ENCODE results near the gene CYTH3. TPM values are rescaled to one million over a fixed set of nuclear protein-coding genes. Genes with fewer than 3 reads are reported as not detected.
A peak's percentile ranks its signal among the peaks of the same experiment; 100 is the strongest.
"Not testable (repeated sequence)": the region's sequence is repeated elsewhere in the genome, so short reads cannot be mapped to it uniquely, and the experiment has no call there.

CYTH3 gene
- total RNA-seq, 1 donor: 89.4 TPM

GRCh38 chr7:6234384-6234783 is 38.0 kb downstream of the CYTH3 start:
- Histone ChIP-seq H3K79me2 (ENCODE audit: insufficient read depth, low read length) (peaks cover 97% of the 10 kb centered on the region), H4K20me1 (ENCODE audit: insufficient read depth, low read length) (peaks cover 32% of the 10 kb centered on the region), H3K27me3 (ENCODE audit: insufficient read depth, low read length) (no peaks in the 10 kb centered on the region), H3K4me2 (ENCODE audit: insufficient read depth, low read length) (no peak overlapping the region), H2AFZ (ENCODE audit: low read length) (no peak overlapping the region), H3K9me3 (ENCODE audit: low read depth, low read length) (no peaks in the 10 kb centered on the region), H3K36me3 (ENCODE audit: insufficient read depth, low read length) (no peaks in the 10 kb centered on the region), H3K4me1 (ENCODE audit: insufficient read depth, low read length) (peaks cover 7% of the 10 kb centered on the region), H3K27ac (ENCODE audit: low read depth, low read length) (no peak overlapping the region), H3K4me3 (ENCODE audit: insufficient read depth, low read length) (no peak overlapping the region)
- TF ChIP-seq CTCF (IDR thresholded peaks at IDR 0.05; ENCODE audit: extremely low read depth, low read depth, low read length): no peak
- DNase-seq (ENCODE audit: insufficient read length, low spot score, missing footprints): no peak

GRCh38 chr7:6232534-6232933 is 39.9 kb downstream of the CYTH3 start:
- H4K20me1 ChIP-seq (ENCODE audit: insufficient read depth, low read length): peaks cover 32% of the 10 kb centered on the region
- H3K27ac ChIP-seq (ENCODE audit: low read depth, low read length): no peak overlapping the region
- no peaks in the 10 kb centered on the region for H3K9me3 ChIP-seq (ENCODE audit: low read depth, low read length)
- no peak overlapping the region for H2AFZ ChIP-seq (ENCODE audit: low read length)
- no peak overlapping the region for H3K4me3 ChIP-seq (ENCODE audit: insufficient read depth, low read length)
- H3K36me3 ChIP-seq (ENCODE audit: insufficient read depth, low read length): no peaks in the 10 kb centered on the region
- H3K27me3 ChIP-seq (ENCODE audit: insufficient read depth, low read length): no peaks in the 10 kb centered on the region
- H3K4me2 ChIP-seq (ENCODE audit: insufficient read depth, low read length): peak overlapping the region; percentile 16
- H3K4me1 ChIP-seq (ENCODE audit: insufficient read depth, low read length): peaks cover 24% of the 10 kb centered on the region
- H3K79me2 ChIP-seq (ENCODE audit: insufficient read depth, low read length): peaks cover 96% of the 10 kb centered on the region
- no peak for TF ChIP-seq CTCF (IDR thresholded peaks at IDR 0.05; ENCODE audit: extremely low read depth, low read depth, low read length)
- peak; percentile 79 for DNase-seq (ENCODE audit: insufficient read length, low spot score, missing footprints)

GRCh38 chr7:6232116-6232515 is 40.3 kb downstream of the CYTH3 start:
- no peak for TF ChIP-seq CTCF (IDR thresholded peaks at IDR 0.05; ENCODE audit: extremely low read depth, low read depth, low read length)
- Histone ChIP-seq H3K9me3 (ENCODE audit: low read depth, low read length) (no peaks in the 10 kb centered on the region), H3K4me1 (ENCODE audit: insufficient read depth, low read length) (peaks cover 28% of the 10 kb centered on the region), H3K4me2 (ENCODE audit: insufficient read depth, low read length) (peak overlapping the region; percentile 16), H3K27me3 (ENCODE audit: insufficient read depth, low read length) (no peaks in the 10 kb centered on the region), H3K27ac (ENCODE audit: low read depth, low read length) (no peak overlapping the region), H3K36me3 (ENCODE audit: insufficient read depth, low read length) (no peaks in the 10 kb centered on the region), H3K79me2 (ENCODE audit: insufficient read depth, low read length) (peaks cover 96% of the 10 kb centered on the region), H2AFZ (ENCODE audit: low read length) (no peak overlapping the region), H3K4me3 (ENCODE audit: insufficient read depth, low read length) (no peak overlapping the region), H4K20me1 (ENCODE audit: insufficient read depth, low read length) (peaks cover 32% of the 10 kb centered on the region)
- DNase-seq (ENCODE audit: insufficient read length, low spot score, missing footprints): no peak

- no peak overlapping the region for H3K4me2 ChIP-seq (ENCODE audit: insufficient read depth, low read length)
- no peak overlapping the region for H3K27ac ChIP-seq (ENCODE audit: low read depth, low read length)
- H3K79me2 ChIP-seq (ENCODE audit: insufficient read depth, low read length): peaks cover 94% of the 10 kb centered on the region
Observed at GRCh38 chr7:6231184-6231583, 41.2 kb downstream of the CYTH3 start.

GRCh38 chr7:6229284-6229683 is 43.1 kb downstream of the CYTH3 start:
- H3K27me3 ChIP-seq (ENCODE audit: insufficient read depth, low read length); H3K4me3 ChIP-seq (ENCODE audit: insufficient read depth, low read length); DNase-seq (ENCODE audit: insufficient read length, low spot score, missing footprints); H3K9me3 ChIP-seq (ENCODE audit: low read depth, low read length); H3K4me2 ChIP-seq (ENCODE audit: insufficient read depth, low read length); H2AFZ ChIP-seq (ENCODE audit: low read length); H3K36me3 ChIP-seq (ENCODE audit: insufficient read depth, low read length): not testable (repeated sequence)
- peaks cover 33% of the 10 kb centered on the region for H4K20me1 ChIP-seq (ENCODE audit: insufficient read depth, low read length)
- H3K79me2 ChIP-seq (ENCODE audit: insufficient read depth, low read length): peaks cover 94% of the 10 kb centered on the region
- H3K4me1 ChIP-seq (ENCODE audit: insufficient read depth, low read length): peaks cover 32% of the 10 kb centered on the region
- peak overlapping the region; percentile 36 for H3K27ac ChIP-seq (ENCODE audit: low read depth, low read length)

More at GRCh38 chr7:6231184-6231583, 41.2 kb downstream of the CYTH3 start:
- H3K27me3 ChIP-seq (ENCODE audit: insufficient read depth, low read length): no peaks in the 10 kb centered on the region
- H3K9me3 ChIP-seq (ENCODE audit: low read depth, low read length): no peaks in the 10 kb centered on the region
- DNase-seq (ENCODE audit: insufficient read length, low spot score, missing footprints): no peak
- H2AFZ ChIP-seq (ENCODE audit: low read length): no peak overlapping the region
- H3K4me3 ChIP-seq (ENCODE audit: insufficient read depth, low read length): no peak overlapping the region
- peaks cover 35% of the 10 kb centered on the region for H4K20me1 ChIP-seq (ENCODE audit: insufficient read depth, low read length)
- no peak for TF ChIP-seq CTCF (IDR thresholded peaks at IDR 0.05; ENCODE audit: extremely low read depth, low read depth, low read length)
- H3K36me3 ChIP-seq (ENCODE audit: insufficient read depth, low read length): no peaks in the 10 kb centered on the region
- H3K4me1 ChIP-seq (ENCODE audit: insufficient read depth, low read length): peaks cover 30% of the 10 kb centered on the region

Data from osteoblast (primary cell).